Measurements from ENCODE around the gene MAGEB4. TPM values are rescaled to one million over a fixed set of nuclear protein-coding genes. Genes with fewer than 3 reads are reported as not detected.

Gene MAGEB4
- polyA plus RNA-seq, 2 of the 4 experiments (the other 2 are of a cell fraction): not detected

DNA sequence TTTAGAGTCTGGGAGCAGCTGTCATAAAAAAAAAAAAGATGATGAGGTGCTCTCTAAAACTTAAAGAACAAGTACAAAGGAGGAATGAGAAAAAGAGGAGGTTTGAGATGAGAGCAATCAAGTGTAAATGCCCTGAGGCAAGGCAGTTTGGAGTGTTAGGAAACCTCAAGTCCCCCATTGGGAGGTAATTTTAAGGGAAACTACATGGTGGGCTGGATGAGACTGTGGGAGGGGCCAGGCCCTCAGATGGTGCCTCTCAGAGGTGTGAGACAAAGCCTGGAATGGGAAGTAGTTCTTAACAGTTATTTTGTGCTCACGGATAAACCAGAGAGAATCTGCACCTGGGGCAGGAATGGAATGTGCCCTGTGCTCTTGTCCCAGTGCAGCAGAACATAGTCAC, 13.3 kb upstream of the MAGEB4 start:
- FAIRE-seq: no peak
- Histone ChIP-seq H3K4me3 (no peak overlapping the region), H3K9me3 (no peaks in the 10 kb centered on the region), H3K27ac (no peak overlapping the region), H3K4me1 (no peaks in the 10 kb centered on the region), H3K4me2 (no peak overlapping the region)
- DNase-seq (ENCODE audit: low read depth in 1 of 2, low spot score in 1 of 2): no peak
- CTCF ChIA-PET: no interaction called here
- ATAC-seq: no peak
- 84% methylated on average over 1 of the region's 1 CpG for WGBS (ENCODE audit: missing lambda C conversion rate)
- TF ChIP-seq, protein P1, sequence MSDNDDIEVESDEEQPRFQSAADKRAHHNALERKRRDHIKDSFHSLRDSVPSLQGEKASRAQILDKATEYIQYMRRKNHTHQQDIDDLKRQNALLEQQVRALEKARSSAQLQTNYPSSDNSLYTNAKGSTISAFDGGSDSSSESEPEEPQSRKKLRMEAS (IDR thresholded peaks at IDR 0.05): no peak
- no peak for TF ChIP-seq KDM1A (IDR thresholded peaks at IDR 0.05; ENCODE audit: low read depth)
- TF ChIP-seq CEBPB (IDR thresholded peaks at IDR 0.05): no peak
- TF ChIP-seq, protein P2, sequence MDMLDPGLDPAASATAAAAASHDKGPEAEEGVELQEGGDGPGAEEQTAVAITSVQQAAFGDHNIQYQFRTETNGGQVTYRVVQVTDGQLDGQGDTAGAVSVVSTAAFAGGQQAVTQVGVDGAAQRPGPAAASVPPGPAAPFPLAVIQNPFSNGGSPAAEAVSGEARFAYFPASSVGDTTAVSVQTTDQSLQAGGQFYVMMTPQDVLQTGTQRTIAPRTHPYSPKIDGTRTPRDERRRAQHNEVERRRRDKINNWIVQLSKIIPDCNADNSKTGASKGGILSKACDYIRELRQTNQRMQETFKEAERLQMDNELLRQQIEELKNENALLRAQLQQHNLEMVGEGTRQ (IDR thresholded peaks at IDR 0.05): no peak
- TF ChIP-seq ZFP36 (IDR thresholded peaks at IDR 0.05; ENCODE audit: borderline replicate concordance, partially characterized antibody): no peak
- no peak for TF ChIP-seq HOXB13 (CRISPR knock-in tag; IDR thresholded peaks at IDR 0.05; ENCODE audit: low read depth)
- no peak for TF ChIP-seq FOSB (CRISPR knock-in tag; IDR thresholded peaks at IDR 0.05)
- no peak for TF ChIP-seq NR3C1 (IDR thresholded peaks at IDR 0.05)
- TF ChIP-seq, protein P3, sequence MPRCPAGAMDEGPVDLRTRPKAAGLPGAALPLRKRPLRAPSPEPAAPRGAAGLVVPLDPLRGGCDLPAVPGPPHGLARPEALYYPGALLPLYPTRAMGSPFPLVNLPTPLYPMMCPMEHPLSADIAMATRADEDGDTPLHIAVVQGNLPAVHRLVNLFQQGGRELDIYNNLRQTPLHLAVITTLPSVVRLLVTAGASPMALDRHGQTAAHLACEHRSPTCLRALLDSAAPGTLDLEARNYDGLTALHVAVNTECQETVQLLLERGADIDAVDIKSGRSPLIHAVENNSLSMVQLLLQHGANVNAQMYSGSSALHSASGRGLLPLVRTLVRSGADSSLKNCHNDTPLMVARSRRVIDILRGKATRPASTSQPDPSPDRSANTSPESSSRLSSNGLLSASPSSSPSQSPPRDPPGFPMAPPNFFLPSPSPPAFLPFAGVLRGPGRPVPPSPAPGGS (IDR thresholded peaks at IDR 0.05): no peak
- TF ChIP-seq SREBF2 (IDR thresholded peaks at IDR 0.05): no peak
- TF ChIP-seq CBX8 (IDR thresholded peaks at IDR 0.05): no peak
- no peak for TF ChIP-seq HDAC2 (IDR thresholded peaks at IDR 0.05)
- TF ChIP-seq CBX2 (IDR thresholded peaks at IDR 0.05; ENCODE audit: borderline replicate concordance, low read depth): no peak
- no peak for TF ChIP-seq GATA3 (IDR thresholded peaks at IDR 0.05; ENCODE audit: borderline replicate concordance)
- TF ChIP-seq HEYL (CRISPR knock-in tag; IDR thresholded peaks at IDR 0.05): no peak
- TF ChIP-seq, protein P4, sequence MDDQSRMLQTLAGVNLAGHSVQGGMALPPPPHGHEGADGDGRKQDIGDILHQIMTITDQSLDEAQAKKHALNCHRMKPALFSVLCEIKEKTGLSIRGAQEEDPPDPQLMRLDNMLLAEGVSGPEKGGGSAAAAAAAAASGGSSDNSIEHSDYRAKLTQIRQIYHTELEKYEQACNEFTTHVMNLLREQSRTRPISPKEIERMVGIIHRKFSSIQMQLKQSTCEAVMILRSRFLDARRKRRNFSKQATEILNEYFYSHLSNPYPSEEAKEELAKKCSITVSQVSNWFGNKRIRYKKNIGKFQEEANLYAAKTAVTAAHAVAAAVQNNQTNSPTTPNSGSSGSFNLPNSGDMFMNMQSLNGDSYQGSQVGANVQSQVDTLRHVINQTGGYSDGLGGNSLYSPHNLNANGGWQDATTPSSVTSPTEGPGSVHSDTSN (IDR thresholded peaks at IDR 0.05): no peak
- TF ChIP-seq, protein P5, sequence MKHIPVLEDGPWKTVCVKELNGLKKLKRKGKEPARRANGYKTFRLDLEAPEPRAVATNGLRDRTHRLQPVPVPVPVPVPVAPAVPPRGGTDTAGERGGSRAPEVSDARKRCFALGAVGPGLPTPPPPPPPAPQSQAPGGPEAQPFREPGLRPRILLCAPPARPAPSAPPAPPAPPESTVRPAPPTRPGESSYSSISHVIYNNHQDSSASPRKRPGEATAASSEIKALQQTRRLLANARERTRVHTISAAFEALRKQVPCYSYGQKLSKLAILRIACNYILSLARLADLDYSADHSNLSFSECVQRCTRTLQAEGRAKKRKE (CRISPR knock-in tag; IDR thresholded peaks at IDR 0.05; ENCODE audit: low read depth): no peak
- no peak for TF ChIP-seq TFCP2L1 (CRISPR knock-in tag; IDR thresholded peaks at IDR 0.05)
- TF ChIP-seq PHF8 (IDR thresholded peaks at IDR 0.05; ENCODE audit: borderline replicate concordance, low read depth): no peak
- TF ChIP-seq MYC (IDR thresholded peaks at IDR 0.05; ENCODE audit: borderline replicate concordance, low read length): no peak
- POLR2A ChIA-PET: no interaction called here

DNA sequence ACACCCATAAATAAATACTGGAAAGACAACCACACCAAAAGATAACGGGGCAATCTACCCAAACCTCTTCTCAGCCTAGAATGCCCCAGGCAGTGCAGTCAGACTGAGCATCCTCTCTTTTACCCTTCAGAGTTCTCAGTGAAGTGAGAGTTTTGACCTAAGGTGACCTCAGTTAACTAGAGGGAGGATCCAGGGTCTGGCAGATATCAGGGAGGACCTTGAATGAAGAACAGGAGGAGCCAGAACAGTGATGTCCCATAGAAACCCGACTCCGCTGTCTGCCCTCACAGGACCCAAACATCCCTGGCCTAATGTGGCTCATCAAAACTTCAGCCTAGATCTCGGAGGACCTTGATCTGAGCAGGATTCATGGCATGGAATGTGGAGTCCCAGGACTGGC, 11.4 kb upstream of the MAGEB4 start, which contains the start of gene MAGEB3:
Gene MAGEB3 (plus strand): TSS at position 263 of the 400 bp plus-strand sequence. CDS start 5,268 bp downstream, outside the sequence.
- ChIA-PET CTCF (no interaction called here), POLR2A (no interaction called here)
- H3K9me3 ChIP-seq: no peaks in the 10 kb centered on the region
- no peak within 1 kb of the TSS for H3K27ac ChIP-seq
- ATAC-seq: no peak
- no peak within 1 kb of the TSS for H3K4me2 ChIP-seq
- WGBS (ENCODE audit: missing lambda C conversion rate): 24% methylated on average over 2 of the region's 4 CpGs
- no peak for TF ChIP-seq NFE2L2 (conservative IDR thresholded peaks at IDR 0.05; ENCODE audit: low read length)
- no peak for TF ChIP-seq ZFP36 (IDR thresholded peaks at IDR 0.05; ENCODE audit: borderline replicate concordance, partially characterized antibody)
- TF ChIP-seq RAD21 (conservative IDR thresholded peaks at IDR 0.05 in 1 of 2, IDR thresholded peaks at IDR 0.05 in 1 of 2): no peak
- TF ChIP-seq FOXS1 (CRISPR knock-in tag; IDR thresholded peaks at IDR 0.05): no peak
- TF ChIP-seq, protein P2 (IDR thresholded peaks at IDR 0.05): no peak
- no peak for TF ChIP-seq CEBPB (IDR thresholded peaks at IDR 0.05)
- TF ChIP-seq, protein P5 (CRISPR knock-in tag; IDR thresholded peaks at IDR 0.05; ENCODE audit: low read depth): no peak
- TF ChIP-seq RARB (CRISPR knock-in tag; IDR thresholded peaks at IDR 0.05): no peak
- no peak for TF ChIP-seq EHMT2 (IDR thresholded peaks at IDR 0.05; ENCODE audit: low read depth)
- no peak for TF ChIP-seq ZC3H11A (IDR thresholded peaks at IDR 0.05)
- no peak for TF ChIP-seq CBX2 (IDR thresholded peaks at IDR 0.05; ENCODE audit: borderline replicate concordance, low read depth)
- TF ChIP-seq CHD2 (IDR thresholded peaks at IDR 0.05; ENCODE audit: low read length, partially characterized antibody): no peak
- TF ChIP-seq FOSB (CRISPR knock-in tag; IDR thresholded peaks at IDR 0.05): no peak
- TF ChIP-seq ZSCAN20 (CRISPR knock-in tag; IDR thresholded peaks at IDR 0.05): no peak
- TF ChIP-seq, protein P4 (IDR thresholded peaks at IDR 0.05): no peak
- no peak for FAIRE-seq
- no peaks in the 10 kb centered on the region for H3K4me1 ChIP-seq
- DNase-seq (ENCODE audit: low read depth in 1 of 2, low spot score in 1 of 2): no peak
- no peak within 1 kb of the TSS for H3K4me3 ChIP-seq
